T47D (cell line): ENCODE data around the gene MEF2D.

Experiments
- DNase-seq, 2 experiments: peaks; one replicate each; pipeline versions ENCODE4 v3.0.0 to v3.0.0-alpha.2; 2011 to 2012; ENCODE audit warnings: low read depth in 1 of 2, low spot score in 1 of 2
- JUND ChIP-seq: IDR thresholded peaks from 2 replicates; pipeline ENCODE4 v1.6.1; 2012; ENCODE audit warnings: low read depth
- in situ Hi-C: cut with HindIII; loops from 2 replicates; pipeline ENCODE4 v1.10.0; 2016; ENCODE audit warnings: low sequenced_read_pairs, low pct_unique_long_range_greater_than_20kb

The MEF2D gene

GRCh38 chr1:156476501-156477298, 23.9 kb downstream of the MEF2D start:
- in situ Hi-C loops: no loop called here
- no peak for TF ChIP-seq JUND
- DNase-seq: no peak

DNA sequence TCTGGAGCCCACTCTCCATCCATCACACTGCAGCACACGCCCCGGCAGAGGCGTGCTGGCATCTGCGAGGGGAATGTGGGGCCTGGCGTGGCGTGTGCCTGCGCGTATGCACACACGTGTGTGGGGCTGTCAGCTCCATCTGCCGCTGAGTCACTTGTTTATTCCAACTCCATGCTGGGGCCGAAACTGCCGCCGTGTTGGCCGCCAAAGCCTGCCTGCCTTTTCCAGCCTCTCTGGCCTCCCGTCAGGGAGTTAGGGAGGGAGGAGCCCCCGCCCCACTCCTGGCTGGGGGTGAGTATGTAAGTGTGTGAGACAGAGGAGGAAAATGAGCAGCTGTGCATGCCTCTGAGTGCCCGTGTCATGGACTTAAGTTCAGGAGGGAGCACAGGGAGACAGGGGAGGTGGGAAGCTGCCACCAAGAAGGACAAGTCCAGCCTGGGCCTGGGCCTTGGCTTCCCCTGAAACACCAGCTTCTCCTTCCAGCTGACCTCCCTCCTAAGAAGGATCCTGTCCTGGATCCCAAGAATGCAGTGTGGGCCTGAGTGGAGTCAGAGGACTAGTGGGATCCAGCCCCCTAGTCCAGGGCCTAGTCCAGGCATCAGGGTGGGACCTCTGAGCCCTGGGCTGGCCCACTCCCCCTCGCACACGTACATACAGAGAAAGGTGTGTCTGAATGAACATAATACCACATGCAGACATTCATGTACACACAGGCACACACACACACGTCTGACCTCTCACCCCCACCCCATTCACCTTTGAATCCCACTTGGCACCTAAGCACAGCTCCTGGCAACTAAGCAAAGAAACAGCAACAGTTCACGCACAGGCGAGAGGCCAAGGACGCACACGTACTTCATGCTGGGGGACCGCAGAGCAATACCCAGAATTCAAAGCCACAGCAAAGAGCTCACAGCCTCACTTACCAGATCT, 24.7 kb downstream of the MEF2D start:
- in situ Hi-C loops: no loop called here
- no peak for DNase-seq
- no peak for TF ChIP-seq JUND

DNA sequence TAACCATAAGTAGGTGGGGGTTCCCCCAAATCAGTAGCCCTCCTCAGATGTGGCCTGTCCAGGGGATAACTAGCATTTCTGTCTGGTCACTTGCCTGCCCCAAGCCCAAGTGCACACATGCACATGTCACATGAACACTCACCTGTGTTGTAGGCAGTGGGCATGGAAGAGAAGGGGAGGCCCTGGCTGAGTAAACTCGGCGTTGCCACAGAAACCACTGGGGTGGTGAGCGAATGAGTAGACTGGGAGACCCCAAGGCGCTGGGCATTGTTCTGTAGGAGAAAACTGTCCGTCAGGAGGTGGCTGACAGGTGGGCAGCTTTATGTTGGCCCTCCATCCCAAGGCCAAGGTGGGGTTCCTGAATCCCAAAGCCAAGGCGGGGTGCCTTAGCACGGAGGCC, 25.6 kb downstream of the MEF2D start:
- in situ Hi-C loops: no loop called here
- no peak for DNase-seq
- no peak for TF ChIP-seq JUND

DNA sequence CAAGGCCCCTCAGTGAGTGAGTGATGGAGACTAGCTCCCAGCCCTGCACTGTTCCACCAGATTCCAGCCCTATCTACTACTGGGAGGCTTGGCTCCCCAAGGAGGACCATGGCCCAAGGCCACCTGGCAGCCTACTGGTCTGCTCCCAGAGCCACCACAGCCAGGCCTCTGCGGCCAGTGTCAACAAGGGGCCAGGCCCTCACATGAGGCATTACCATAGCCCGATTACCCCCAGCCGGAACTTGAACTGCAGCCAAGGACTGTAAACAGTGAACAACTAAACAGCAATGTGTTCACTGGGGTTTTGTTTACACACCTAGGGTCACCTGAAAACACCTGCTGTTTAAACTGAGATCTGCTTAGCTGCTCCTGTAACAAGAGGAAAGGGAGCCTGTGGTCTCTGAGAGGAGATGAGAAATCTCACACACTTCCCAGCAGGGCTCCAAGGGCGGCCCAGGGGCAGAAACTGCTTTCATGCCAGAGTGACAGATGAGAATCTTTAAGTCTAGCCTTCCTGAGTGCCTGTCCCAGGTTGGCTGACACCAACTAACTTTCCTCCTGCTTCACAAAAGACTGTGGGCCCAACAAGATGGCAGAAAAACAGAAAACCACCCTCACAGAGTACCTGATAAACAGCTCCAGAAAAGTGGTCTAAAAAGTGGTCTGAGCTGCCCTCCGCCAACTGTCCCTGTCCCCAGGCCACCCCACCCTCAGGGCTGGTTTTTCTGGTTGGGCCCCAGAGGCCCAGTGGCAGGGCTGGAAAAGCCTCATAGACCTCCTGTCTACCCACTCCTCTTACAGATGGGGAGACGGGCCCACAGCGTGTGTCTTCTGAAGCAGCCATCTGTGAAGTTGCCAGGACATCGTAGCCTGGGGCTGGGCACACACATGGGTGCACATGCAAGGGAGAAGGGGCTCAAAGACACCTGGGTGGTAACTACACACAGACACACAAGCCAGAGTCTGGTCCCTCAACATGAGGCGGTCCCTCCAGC, 28.8 kb downstream of the MEF2D start:
- in situ Hi-C loops: no loop called here
- DNase-seq: peak; percentile 86 to 99
- TF ChIP-seq JUND: no peak; the same call in none of the 2 replicates

GRCh38 chr1:156470473-156470872, 30.1 kb downstream of the MEF2D start:
- in situ Hi-C loops: no loop called here

GRCh38 chr1:156468693-156469345, 31.8 kb downstream of the MEF2D start:
- in situ Hi-C loops: no loop called here
- TF ChIP-seq JUND: no peak
- DNase-seq: no peak

More at GRCh38 chr1:156470473-156470872, 30.1 kb downstream of the MEF2D start:
- no peak for TF ChIP-seq JUND
- no peak for DNase-seq

GRCh38 chr1:156467906-156468305, 32.7 kb downstream of the MEF2D start:
- no peak for TF ChIP-seq JUND
- no peak for DNase-seq
- in situ Hi-C loops: no loop called here

DNA sequence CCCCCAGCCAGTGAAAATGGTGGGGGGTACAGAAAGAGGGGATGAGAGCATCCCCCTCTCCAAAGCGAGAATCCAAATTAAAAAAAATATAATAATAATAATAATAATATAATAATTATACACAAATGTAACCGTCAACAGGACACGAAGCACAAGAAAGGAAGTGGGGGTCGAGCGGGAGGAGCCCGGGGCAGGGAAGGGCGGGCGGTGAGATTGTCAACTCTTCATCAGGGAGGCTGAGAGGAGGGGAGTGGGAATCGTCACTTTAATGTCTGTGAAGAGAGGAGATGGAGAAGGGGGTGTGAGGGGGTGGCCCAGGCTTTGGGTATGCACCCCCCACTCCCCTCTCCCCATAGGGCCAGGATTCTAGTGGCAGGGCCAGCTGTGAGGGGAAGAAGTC, 33.2 kb downstream of the MEF2D start:
- DNase-seq: no peak
- in situ Hi-C loops: no loop called here
- TF ChIP-seq JUND: no peak

DNA sequence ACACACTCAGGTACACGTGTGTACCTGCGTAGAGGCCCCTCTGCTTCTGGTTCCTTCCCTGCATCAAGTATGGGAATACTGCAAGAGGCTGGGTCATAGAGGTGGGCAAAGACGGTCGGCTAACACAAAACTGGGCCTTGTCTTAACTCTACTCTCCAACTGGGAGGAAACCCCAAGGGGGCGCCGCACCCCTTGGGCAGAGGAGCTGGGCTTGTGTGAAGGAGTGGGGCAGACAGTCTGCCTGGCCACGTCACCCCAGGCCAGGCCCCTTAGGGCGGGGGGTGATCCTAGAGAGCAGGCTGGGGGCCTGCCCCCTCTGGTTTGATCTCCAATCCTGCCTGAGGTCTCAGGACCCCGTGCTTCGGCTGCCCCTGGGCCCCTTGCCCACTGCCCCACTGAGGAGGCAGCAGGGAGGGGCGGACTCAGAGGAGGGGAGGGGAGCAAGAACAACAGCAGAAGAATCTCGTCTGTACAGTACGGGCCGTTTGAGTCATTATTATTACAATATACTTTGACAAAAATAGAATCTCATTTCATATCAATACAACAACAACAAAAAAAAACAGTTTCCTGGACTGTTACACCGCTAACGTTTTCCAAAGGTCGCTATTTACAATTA, 34.7 kb downstream of the MEF2D start:
- no peak for TF ChIP-seq JUND
- in situ Hi-C loops: no loop called here
- DNase-seq: peak in 1 of 2 experiments; percentile 36

DNA sequence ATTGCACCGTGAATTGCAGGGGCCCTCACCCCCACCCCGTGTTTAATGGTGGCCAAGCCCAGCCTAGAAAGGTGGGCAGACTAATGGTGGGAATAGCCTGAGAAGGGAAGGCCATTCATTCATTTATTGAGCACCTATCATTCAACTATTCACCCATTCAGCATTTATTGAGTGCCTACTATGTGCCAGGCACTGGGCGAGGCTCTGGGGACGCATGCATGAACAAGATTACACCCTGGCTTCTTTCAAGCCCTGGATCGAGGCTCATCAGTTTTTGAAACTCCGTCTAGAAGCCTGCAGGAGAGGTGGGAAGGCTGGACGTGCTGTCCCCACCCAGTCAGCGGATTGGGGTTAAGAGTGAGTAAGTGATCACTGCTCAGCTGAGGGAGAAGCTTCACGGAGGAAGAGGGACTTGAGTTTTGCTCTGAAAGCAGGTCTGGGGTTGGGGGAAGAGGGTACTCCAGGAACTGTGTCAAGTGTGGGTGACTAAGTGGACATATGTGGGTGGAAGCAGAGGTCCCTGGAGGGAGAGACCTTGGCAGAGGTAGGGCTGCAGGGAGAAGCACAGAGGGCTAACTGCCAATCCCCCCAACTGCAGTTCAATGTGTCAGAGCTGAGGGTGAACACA, 35.6 kb downstream of the MEF2D start:
- no peak for DNase-seq
- in situ Hi-C loops: no loop called here
- TF ChIP-seq JUND: no peak

GRCh38 chr1:156464335-156464734, 36.2 kb downstream of the MEF2D start:
- TF ChIP-seq JUND: no peak
- no peak for DNase-seq
- in situ Hi-C loops: no loop called here
